ENCODE measurements around the gene RNF4.

- TF ChIP-seq CTCF (conservative IDR thresholded peaks at IDR 0.05) (no peak), ZFX (IDR thresholded peaks at IDR 0.05) (no peak)
These were observed 82.2 kb downstream of the RNF4 start for GRCh38 chr4:2551118-2551517.

All from C4-2B (cell line).